ENCODE results near the gene WDR64.

DNA sequence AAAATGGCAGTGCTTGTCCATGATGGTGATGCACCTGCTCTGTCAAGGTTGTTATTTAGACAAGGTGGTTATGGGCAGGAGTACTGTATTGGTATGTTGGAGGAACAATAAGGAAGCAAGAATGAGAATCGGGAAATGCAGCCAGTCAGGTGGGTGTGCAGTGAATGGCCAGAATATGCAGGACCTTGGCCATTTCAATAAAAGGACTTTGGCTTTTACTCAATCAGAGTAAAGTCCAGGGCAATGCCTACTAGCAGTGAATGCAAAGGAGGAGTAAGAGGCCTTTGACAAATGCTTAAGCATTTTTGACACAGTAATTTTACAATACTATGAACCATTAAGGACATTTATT lies 9.5 kb upstream of the WDR64 start:
- no peak for TF ChIP-seq POLR2A (IDR thresholded peaks at IDR 0.05)
- TF ChIP-seq, protein P1, sequence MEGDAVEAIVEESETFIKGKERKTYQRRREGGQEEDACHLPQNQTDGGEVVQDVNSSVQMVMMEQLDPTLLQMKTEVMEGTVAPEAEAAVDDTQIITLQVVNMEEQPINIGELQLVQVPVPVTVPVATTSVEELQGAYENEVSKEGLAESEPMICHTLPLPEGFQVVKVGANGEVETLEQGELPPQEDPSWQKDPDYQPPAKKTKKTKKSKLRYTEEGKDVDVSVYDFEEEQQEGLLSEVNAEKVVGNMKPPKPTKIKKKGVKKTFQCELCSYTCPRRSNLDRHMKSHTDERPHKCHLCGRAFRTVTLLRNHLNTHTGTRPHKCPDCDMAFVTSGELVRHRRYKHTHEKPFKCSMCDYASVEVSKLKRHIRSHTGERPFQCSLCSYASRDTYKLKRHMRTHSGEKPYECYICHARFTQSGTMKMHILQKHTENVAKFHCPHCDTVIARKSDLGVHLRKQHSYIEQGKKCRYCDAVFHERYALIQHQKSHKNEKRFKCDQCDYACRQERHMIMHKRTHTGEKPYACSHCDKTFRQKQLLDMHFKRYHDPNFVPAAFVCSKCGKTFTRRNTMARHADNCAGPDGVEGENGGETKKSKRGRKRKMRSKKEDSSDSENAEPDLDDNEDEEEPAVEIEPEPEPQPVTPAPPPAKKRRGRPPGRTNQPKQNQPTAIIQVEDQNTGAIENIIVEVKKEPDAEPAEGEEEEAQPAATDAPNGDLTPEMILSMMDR (IDR thresholded peaks at IDR 0.05), result no peak
